ENCODE data around the gene OPA1.

Gene OPA1

GRCh38 chr3:193660698-193661411, 67.8 kb downstream of the OPA1 start:
- intact Hi-C loops (cut with DNase I; ENCODE audit: low total_unique reads): loop anchor here (10.0 kb wide), 1 partner anchor 654 kb away; no protein-coding TSS in a partner anchor
- no peak for DNase-seq
- peaks cover 49 to 78% (median 62%) of the 10 kb centered on the region in 3 donors for H3K36me3 ChIP-seq

GRCh38 chr3:193662757-193663322, 69.8 kb downstream of the OPA1 start:
- Histone ChIP-seq H3K27me3 (no peaks in the 10 kb centered on the region), H3K4me1 (no peaks in the 10 kb centered on the region), H3K4me3 (no peak overlapping the region), H3K27ac (no peak overlapping the region), H3K9me3 (no peaks in the 10 kb centered on the region), H3K36me3 (peaks cover 58 to 72% (median 60%) of the 10 kb centered on the region in 3 donors)
- intact Hi-C loops (cut with DNase I; ENCODE audit: low total_unique reads): loop anchor here (10.0 kb wide), 1 partner anchor 652 kb away; no protein-coding TSS in a partner anchor
- TF ChIP-seq, protein P1, sequence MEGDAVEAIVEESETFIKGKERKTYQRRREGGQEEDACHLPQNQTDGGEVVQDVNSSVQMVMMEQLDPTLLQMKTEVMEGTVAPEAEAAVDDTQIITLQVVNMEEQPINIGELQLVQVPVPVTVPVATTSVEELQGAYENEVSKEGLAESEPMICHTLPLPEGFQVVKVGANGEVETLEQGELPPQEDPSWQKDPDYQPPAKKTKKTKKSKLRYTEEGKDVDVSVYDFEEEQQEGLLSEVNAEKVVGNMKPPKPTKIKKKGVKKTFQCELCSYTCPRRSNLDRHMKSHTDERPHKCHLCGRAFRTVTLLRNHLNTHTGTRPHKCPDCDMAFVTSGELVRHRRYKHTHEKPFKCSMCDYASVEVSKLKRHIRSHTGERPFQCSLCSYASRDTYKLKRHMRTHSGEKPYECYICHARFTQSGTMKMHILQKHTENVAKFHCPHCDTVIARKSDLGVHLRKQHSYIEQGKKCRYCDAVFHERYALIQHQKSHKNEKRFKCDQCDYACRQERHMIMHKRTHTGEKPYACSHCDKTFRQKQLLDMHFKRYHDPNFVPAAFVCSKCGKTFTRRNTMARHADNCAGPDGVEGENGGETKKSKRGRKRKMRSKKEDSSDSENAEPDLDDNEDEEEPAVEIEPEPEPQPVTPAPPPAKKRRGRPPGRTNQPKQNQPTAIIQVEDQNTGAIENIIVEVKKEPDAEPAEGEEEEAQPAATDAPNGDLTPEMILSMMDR (IDR thresholded peaks at IDR 0.05): no peak
- no peak for DNase-seq

More at GRCh38 chr3:193660698-193661411, 67.8 kb downstream of the OPA1 start:
- Histone ChIP-seq H3K4me1 (no peaks in the 10 kb centered on the region), H3K4me3 (no peak overlapping the region), H3K9me3 (no peaks in the 10 kb centered on the region), H3K27ac (no peak overlapping the region), H3K27me3 (no peaks in the 10 kb centered on the region)
- TF ChIP-seq, protein P1 (IDR thresholded peaks at IDR 0.05): no peak

- Histone ChIP-seq H3K36me3 (peaks cover 54 to 69% (median 63%) of the 10 kb centered on the region in 3 donors), H3K4me1 (no peaks in the 10 kb centered on the region)
- intact Hi-C loops (cut with DNase I; ENCODE audit: low total_unique reads): loop anchor here (10.0 kb wide), 1 partner anchor 649 kb away; no protein-coding TSS in a partner anchor
Measured at GRCh38 chr3:193665370-193665989, 72.5 kb downstream of the OPA1 start.

DNA sequence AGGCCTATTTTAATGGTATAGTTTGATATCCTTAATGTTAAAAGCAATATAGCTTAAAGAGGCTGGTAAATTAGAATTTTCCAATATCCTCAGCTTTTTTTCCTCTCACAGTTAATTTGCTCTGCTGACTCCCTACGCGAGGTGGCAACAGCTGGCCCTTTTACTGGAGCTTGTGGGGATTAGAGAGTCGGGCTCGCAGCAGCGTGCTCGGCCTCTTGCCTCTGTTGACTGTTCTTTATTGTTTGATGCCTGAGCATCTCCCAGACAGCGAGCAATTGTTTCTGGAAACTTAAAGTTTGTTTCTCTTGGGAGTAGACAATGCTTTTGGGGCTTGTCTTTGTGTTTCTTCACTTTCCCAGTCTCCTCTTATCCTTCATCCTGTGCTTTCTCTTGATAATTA, 80.8 kb downstream of the OPA1 start:
- TF ChIP-seq, protein P1 (IDR thresholded peaks at IDR 0.05): no peak
- Histone ChIP-seq H3K36me3 (peaks cover 12 to 33% (median 13%) of the 10 kb centered on the region in 3 donors), H3K27ac (no peak overlapping the region), H3K27me3 (no peaks in the 10 kb centered on the region), H3K4me1 (no peaks in the 10 kb centered on the region), H3K4me3 (no peak overlapping the region), H3K9me3 (no peaks in the 10 kb centered on the region)
- no peak for DNase-seq
- intact Hi-C loops (cut with DNase I; ENCODE audit: low total_unique reads): no loop called here

More at GRCh38 chr3:193665370-193665989, 72.5 kb downstream of the OPA1 start:
- no peak overlapping the region for H3K27ac ChIP-seq
- no peaks in the 10 kb centered on the region for H3K27me3 ChIP-seq
- H3K4me3 ChIP-seq: no peak overlapping the region
- DNase-seq: no peak
- no peaks in the 10 kb centered on the region for H3K9me3 ChIP-seq
- TF ChIP-seq, protein P1 (IDR thresholded peaks at IDR 0.05): peak in 1 of 2 experiments; percentile 38

DNA sequence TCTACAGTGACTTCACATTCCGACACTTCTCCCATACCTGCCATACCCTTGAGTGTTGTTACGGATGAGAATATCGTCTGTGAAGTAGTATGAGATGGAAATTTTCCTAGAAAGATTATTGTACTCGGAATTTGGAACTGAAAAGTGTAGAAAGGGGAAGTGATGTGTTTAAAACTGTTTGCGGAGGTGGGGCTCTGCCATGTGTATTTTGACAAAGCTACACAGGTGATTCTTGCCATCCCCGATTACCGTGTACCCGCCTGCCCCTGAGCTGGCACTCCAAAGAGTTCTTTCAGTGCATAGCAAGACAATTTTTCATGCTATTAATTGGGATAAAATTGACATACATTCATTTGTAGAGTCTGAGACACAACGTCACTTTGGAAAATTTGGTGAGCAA, 81.7 kb downstream of the OPA1 start:
- intact Hi-C loops (cut with DNase I; ENCODE audit: low total_unique reads): no loop called here
- Histone ChIP-seq H3K4me1 (no peaks in the 10 kb centered on the region), H3K36me3 (peaks cover 6 to 27% (median 7%) of the 10 kb centered on the region in 3 donors), H3K27me3 (no peaks in the 10 kb centered on the region), H3K9me3 (no peaks in the 10 kb centered on the region), H3K27ac (no peak overlapping the region), H3K4me3 (no peak overlapping the region)
- TF ChIP-seq, protein P1 (IDR thresholded peaks at IDR 0.05): no peak
- DNase-seq: no peak
